ENCODE measurements around the gene SHROOM3. TPM values are rescaled to one million over a fixed set of nuclear protein-coding genes. Genes with fewer than 3 reads are reported as not detected.
A peak's percentile ranks its signal among the peaks of the same experiment; 100 is the strongest.

Gene SHROOM3
- total RNA-seq, 1 donor from 2014 or later, result 42.7 TPM

DNA sequence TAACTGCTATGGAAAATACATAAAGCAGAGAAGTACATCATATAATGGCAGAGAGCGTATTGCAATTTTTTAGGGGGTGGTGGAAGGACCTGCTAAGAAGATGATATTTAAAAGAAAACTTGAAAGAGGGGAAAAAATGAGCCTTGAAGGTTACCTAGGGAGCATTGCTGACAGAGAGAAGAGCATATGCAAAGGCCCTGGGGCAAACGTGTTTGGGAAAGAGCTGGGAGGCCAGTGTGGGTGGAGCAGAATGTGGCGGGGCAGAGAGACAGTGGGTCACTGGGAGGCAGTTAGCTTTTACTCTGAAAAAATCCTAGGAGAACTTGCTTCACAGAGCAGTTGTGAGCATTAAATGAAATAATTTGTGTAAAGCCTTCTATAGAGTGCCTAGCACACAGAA is 157.0 kb downstream of the SHROOM3 start:
- TF ChIP-seq, protein P1, sequence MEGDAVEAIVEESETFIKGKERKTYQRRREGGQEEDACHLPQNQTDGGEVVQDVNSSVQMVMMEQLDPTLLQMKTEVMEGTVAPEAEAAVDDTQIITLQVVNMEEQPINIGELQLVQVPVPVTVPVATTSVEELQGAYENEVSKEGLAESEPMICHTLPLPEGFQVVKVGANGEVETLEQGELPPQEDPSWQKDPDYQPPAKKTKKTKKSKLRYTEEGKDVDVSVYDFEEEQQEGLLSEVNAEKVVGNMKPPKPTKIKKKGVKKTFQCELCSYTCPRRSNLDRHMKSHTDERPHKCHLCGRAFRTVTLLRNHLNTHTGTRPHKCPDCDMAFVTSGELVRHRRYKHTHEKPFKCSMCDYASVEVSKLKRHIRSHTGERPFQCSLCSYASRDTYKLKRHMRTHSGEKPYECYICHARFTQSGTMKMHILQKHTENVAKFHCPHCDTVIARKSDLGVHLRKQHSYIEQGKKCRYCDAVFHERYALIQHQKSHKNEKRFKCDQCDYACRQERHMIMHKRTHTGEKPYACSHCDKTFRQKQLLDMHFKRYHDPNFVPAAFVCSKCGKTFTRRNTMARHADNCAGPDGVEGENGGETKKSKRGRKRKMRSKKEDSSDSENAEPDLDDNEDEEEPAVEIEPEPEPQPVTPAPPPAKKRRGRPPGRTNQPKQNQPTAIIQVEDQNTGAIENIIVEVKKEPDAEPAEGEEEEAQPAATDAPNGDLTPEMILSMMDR (IDR thresholded peaks at IDR 0.05), result no peak
- Mint-ChIP-seq H3K27ac (ENCODE audit: unreplicated experiment) (peak overlapping the region; percentile 97), H3K9me3 (ENCODE audit: low read depth) (peaks cover 2% of the 10 kb centered on the region), H3K36me3 (ENCODE audit: low read depth) (peaks cover 2% of the 10 kb centered on the region), H3K27me3 (ENCODE audit: low read depth) (no peaks in the 10 kb centered on the region), H3K4me1 (ENCODE audit: low read depth) (peaks cover 75% of the 10 kb centered on the region), H3K4me3 (ENCODE audit: unreplicated experiment) (no peak overlapping the region)
- no peak for DNase-seq (ENCODE audit: low spot score)

DNA sequence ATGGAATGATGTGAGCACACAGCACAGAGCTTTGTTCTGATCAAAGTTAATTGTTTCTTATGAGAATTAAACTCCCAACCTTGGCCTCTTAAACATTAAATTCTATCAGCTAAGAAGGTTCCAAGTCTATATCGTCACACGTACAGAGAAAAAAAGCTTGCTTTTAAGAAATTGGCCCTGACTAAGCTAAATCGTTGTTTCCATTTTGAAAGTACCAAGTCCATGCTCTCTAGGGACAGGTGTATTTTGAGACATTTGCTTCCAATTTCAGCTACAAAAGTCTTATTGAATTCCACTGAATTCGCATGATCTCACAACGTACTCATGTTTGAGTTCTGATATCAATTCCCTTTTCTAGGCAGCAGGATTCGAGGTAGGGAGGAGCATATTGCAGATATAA is 157.4 kb downstream of the SHROOM3 start:
- H3K27ac Mint-ChIP-seq (ENCODE audit: unreplicated experiment), result peak overlapping the region; percentile 97
- no peak for DNase-seq (ENCODE audit: low spot score)
- TF ChIP-seq, protein P1 (IDR thresholded peaks at IDR 0.05), result no peak
- H3K4me1 Mint-ChIP-seq (ENCODE audit: low read depth), result peaks cover 75% of the 10 kb centered on the region
- H3K36me3 Mint-ChIP-seq (ENCODE audit: low read depth), result peaks cover 2% of the 10 kb centered on the region
- no peaks in the 10 kb centered on the region for H3K27me3 Mint-ChIP-seq (ENCODE audit: low read depth)
- H3K4me3 Mint-ChIP-seq (ENCODE audit: unreplicated experiment), result no peak overlapping the region
- H3K9me3 Mint-ChIP-seq (ENCODE audit: low read depth), result peaks cover 2% of the 10 kb centered on the region

DNA sequence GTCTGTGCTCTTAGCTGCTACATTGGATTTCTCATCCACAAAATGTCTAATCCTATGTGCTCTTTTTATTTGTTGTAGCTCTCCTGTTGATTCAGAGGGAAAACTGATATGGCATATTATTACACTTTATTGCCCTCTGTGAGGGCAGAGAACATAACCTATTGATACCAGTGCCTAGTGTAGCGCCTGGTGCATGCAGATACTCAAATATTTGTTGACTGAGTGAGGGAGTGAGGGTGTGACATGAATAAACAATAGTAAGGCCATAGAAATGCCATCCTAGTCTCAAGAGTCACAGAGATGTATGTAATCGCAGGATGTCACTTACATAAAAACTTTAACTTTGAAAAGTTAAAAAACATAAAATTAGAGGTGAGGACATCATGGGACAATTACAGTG is 159.1 kb downstream of the SHROOM3 start:
- Mint-ChIP-seq H3K36me3 (ENCODE audit: low read depth) (peaks cover 2% of the 10 kb centered on the region), H3K9me3 (ENCODE audit: low read depth) (peaks cover 2% of the 10 kb centered on the region), H3K27ac (ENCODE audit: unreplicated experiment) (no peak overlapping the region), H3K4me3 (ENCODE audit: unreplicated experiment) (no peak overlapping the region), H3K4me1 (ENCODE audit: low read depth) (peaks cover 66% of the 10 kb centered on the region), H3K27me3 (ENCODE audit: low read depth) (no peaks in the 10 kb centered on the region)
- DNase-seq (ENCODE audit: low spot score), result no peak
- TF ChIP-seq, protein P1 (IDR thresholded peaks at IDR 0.05), result no peak

DNA sequence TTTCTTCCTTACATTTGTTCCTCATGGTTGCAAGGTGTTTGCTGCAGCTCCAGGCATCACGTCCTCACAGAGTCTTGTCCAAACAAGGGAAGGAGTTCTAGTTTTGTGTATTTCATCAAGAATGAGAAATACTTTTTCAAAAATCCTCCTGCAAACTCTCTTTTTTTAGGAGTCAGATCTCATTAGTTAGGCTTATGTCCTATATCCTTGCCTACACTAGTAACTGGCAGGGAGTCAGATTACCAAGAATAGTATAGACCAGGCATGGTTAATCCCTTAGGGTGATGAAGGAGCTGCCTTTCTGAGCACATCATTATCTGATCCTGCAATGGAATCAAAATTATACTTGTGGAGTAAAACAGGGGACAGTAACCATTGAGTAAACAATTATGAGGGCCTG is 160.4 kb downstream of the SHROOM3 start:
- H3K4me3 Mint-ChIP-seq (ENCODE audit: unreplicated experiment), result no peak overlapping the region
- H3K36me3 Mint-ChIP-seq (ENCODE audit: low read depth), result peaks cover 2% of the 10 kb centered on the region
- peaks cover 60% of the 10 kb centered on the region for H3K4me1 Mint-ChIP-seq (ENCODE audit: low read depth)

DNA sequence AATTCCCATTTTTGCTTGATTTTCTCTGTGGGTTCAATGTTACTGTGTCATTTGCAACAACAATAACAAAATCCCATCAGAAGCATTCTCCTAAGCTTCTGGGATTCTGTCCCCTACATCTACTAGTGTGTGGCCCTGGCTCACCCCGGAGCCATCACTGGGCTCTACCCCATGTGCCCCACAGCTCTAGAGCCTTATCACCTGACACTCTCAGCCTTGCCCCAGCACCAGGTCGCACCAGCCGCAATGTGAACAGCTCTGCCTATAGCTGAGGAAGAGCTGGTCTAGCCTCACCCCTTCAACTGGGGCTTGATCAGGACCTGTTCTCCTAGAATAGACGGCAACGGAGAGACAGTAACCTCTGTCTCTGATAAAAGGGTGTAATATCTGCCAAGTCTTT is 161.7 kb downstream of the SHROOM3 start:
- Mint-ChIP-seq H3K9me3 (ENCODE audit: low read depth) (peaks cover 2% of the 10 kb centered on the region), H3K27ac (ENCODE audit: unreplicated experiment) (no peak overlapping the region), H3K27me3 (ENCODE audit: low read depth) (no peaks in the 10 kb centered on the region), H3K36me3 (ENCODE audit: low read depth) (peaks cover 2% of the 10 kb centered on the region), H3K4me1 (ENCODE audit: low read depth) (peaks cover 60% of the 10 kb centered on the region), H3K4me3 (ENCODE audit: unreplicated experiment) (no peak overlapping the region)
- TF ChIP-seq, protein P1 (IDR thresholded peaks at IDR 0.05), result no peak
- no peak for DNase-seq (ENCODE audit: low spot score)

More for the DNA sequence above, 160.4 kb downstream of the SHROOM3 start:
- Mint-ChIP-seq H3K27ac (ENCODE audit: unreplicated experiment) (no peak overlapping the region), H3K9me3 (ENCODE audit: low read depth) (peaks cover 2% of the 10 kb centered on the region), H3K27me3 (ENCODE audit: low read depth) (no peaks in the 10 kb centered on the region)
- TF ChIP-seq, protein P1 (IDR thresholded peaks at IDR 0.05), result no peak
- DNase-seq (ENCODE audit: low spot score), result no peak

All from chondrocyte (in vitro differentiated cells).